PFSK-1 (cell line): Measurements from ENCODE around the gene MUS81.

Experiments
- FOXP2 ChIP-seq: optimal IDR thresholded peaks from 2 replicates; pipeline ENCODE3; 2011; ENCODE audit warnings: borderline replicate concordance, control low read depth, inconsistent platforms; ENCODE audit not compliant: insufficient read depth; ENCODE audit errors: extremely low read length, extremely low read depth
- POLR2AphosphoS5 ChIP-seq: IDR thresholded peaks from 2 replicates; pipeline ENCODE4 v1.6.1; 2012; ENCODE audit warnings: low read depth, mild to moderate bottlenecking, control low read depth, low read length, moderate library complexity
- REST ChIP-seq, 2 experiments: IDR thresholded peaks; 2 replicates each; pipeline versions ENCODE4 v1.6.1 to v1.8.0; 2011 to 2012; ENCODE audit warnings: low read depth in 2 of 2, low read length in 2 of 2, control low read depth in 1 of 2, inconsistent platforms in 1 of 2, mild to moderate bottlenecking in 1 of 2, moderate library complexity in 1 of 2; ENCODE audit not compliant: insufficient read depth in 1 of 2
- SIN3A ChIP-seq: IDR thresholded peaks from 2 replicates; pipeline ENCODE4 v1.6.1; 2012; ENCODE audit warnings: mild to moderate bottlenecking, low read length, moderate library complexity, borderline replicate concordance; ENCODE audit not compliant: insufficient read depth
- TAF1 ChIP-seq: IDR thresholded peaks from 2 replicates; pipeline ENCODE4 v1.6.1; 2012; ENCODE audit warnings: low read length, control low read depth, borderline replicate concordance; ENCODE audit not compliant: insufficient read depth

MUS81 gene

GRCh38 chr11:65849771-65850216, 10.4 kb upstream of the MUS81 start:
- TF ChIP-seq FOXP2 (no peak), REST (IDR thresholded peaks at IDR 0.05; ENCODE audit: insufficient read depth in 1 of 2, low read depth in 2 of 2, low read length in 2 of 2) (no peak), TAF1 (no peak), SIN3A (no peak), POLR2AphosphoS5 (no peak)

- TF ChIP-seq POLR2AphosphoS5 (no peak), SIN3A (no peak), FOXP2 (no peak), TAF1 (no peak), REST (IDR thresholded peaks at IDR 0.05; ENCODE audit: insufficient read depth in 1 of 2, low read depth in 2 of 2, low read length in 2 of 2) (no peak)
These were observed 9.8 kb upstream of the MUS81 start for GRCh38 chr11:65850217-65851082.

GRCh38 chr11:65851083-65851579, 9.1 kb upstream of the MUS81 start:
- no peak for TF ChIP-seq REST (IDR thresholded peaks at IDR 0.05; ENCODE audit: insufficient read depth in 1 of 2, low read depth in 2 of 2, low read length in 2 of 2)
- no peak for TF ChIP-seq TAF1
- peak; percentile 35; the same call in 1 of the 2 replicates for TF ChIP-seq POLR2AphosphoS5

- peak; percentile 12; the same call in 1 of the 2 replicates for TF ChIP-seq POLR2AphosphoS5
- no peak for TF ChIP-seq SIN3A
These were observed 8.3 kb upstream of the MUS81 start for GRCh38 chr11:65851811-65852507.

GRCh38 chr11:65852508-65853245, 7.6 kb upstream of the MUS81 start:
- TF ChIP-seq POLR2AphosphoS5 = peak; percentile 45
- TF ChIP-seq FOXP2 = no peak
- no peak for TF ChIP-seq REST (IDR thresholded peaks at IDR 0.05; ENCODE audit: insufficient read depth in 1 of 2, low read depth in 2 of 2, low read length in 2 of 2)
- TF ChIP-seq TAF1 = no peak
